ENCODE results near the gene CSF1R.

DNA sequence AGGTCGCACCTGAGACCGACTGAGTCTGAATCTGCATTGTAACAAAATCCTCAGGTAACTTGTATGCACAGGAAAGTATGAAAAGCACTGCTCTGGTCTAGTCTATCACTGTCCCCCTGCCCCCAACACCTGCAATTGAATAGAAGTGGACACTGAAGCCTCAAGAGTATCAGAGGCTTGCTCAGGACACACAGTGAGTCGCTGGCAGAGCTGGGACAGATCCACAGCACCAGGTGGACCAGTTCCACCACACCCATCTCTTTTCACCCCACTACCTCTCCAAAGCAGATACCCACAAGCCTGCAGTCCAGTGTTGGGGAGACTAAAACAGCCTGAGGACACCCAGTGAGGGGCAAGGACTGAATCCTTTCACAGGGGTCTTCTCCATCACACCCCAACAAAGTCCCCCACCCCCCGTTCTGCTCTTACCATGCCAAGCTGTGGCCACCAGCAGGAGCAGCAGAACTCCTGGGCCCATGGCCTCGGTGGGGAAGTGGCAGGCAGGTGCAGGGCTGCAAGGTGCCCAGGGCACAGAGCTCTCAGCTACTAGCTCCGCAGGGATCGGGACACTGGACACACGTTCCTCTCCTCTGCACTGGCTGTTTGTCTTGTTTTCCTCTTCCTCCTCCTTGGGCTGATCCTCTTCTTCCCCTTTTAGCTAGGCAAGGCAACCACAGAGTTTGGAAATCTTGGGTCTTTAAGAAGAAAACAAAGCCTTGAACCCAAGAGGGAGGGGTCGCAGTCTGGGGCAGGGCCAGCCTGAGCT, at the start of gene CSF1R:
- TF ChIP-seq, protein P1, sequence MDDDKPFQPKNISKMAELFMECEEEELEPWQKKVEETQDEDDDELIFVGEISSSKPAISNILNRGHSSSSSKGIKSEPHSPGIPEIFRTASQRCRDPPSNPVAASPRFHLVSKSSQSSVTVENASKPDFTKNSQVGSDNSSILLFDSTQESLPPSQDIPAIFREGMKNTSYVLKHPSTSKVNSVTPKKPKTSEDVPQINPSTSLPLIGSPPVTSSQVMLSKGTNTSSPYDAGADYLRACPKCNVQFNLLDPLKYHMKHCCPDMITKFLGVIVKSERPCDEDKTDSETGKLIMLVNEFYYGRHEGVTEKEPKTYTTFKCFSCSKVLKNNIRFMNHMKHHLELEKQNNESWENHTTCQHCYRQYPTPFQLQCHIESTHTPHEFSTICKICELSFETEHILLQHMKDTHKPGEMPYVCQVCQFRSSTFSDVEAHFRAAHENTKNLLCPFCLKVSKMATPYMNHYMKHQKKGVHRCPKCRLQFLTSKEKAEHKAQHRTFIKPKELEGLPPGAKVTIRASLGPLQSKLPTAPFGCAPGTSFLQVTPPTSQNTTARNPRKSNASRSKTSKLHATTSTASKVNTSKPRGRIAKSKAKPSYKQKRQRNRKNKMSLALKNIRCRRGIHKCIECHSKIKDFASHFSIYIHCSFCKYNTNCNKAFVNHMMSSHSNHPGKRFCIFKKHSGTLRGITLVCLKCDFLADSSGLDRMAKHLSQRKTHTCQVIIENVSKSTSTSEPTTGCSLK (tag by site-specific recombination; IDR thresholded peaks at IDR 0.05): no peak
- TF ChIP-seq, protein P2, sequence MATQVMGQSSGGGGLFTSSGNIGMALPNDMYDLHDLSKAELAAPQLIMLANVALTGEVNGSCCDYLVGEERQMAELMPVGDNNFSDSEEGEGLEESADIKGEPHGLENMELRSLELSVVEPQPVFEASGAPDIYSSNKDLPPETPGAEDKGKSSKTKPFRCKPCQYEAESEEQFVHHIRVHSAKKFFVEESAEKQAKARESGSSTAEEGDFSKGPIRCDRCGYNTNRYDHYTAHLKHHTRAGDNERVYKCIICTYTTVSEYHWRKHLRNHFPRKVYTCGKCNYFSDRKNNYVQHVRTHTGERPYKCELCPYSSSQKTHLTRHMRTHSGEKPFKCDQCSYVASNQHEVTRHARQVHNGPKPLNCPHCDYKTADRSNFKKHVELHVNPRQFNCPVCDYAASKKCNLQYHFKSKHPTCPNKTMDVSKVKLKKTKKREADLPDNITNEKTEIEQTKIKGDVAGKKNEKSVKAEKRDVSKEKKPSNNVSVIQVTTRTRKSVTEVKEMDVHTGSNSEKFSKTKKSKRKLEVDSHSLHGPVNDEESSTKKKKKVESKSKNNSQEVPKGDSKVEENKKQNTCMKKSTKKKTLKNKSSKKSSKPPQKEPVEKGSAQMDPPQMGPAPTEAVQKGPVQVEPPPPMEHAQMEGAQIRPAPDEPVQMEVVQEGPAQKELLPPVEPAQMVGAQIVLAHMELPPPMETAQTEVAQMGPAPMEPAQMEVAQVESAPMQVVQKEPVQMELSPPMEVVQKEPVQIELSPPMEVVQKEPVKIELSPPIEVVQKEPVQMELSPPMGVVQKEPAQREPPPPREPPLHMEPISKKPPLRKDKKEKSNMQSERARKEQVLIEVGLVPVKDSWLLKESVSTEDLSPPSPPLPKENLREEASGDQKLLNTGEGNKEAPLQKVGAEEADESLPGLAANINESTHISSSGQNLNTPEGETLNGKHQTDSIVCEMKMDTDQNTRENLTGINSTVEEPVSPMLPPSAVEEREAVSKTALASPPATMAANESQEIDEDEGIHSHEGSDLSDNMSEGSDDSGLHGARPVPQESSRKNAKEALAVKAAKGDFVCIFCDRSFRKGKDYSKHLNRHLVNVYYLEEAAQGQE (tag by site-specific recombination; IDR thresholded peaks at IDR 0.05): no peak
- TF ChIP-seq KLF9 (tag by site-specific recombination; IDR thresholded peaks at IDR 0.05; ENCODE audit: low read depth): no peak
- TF ChIP-seq, protein P3, sequence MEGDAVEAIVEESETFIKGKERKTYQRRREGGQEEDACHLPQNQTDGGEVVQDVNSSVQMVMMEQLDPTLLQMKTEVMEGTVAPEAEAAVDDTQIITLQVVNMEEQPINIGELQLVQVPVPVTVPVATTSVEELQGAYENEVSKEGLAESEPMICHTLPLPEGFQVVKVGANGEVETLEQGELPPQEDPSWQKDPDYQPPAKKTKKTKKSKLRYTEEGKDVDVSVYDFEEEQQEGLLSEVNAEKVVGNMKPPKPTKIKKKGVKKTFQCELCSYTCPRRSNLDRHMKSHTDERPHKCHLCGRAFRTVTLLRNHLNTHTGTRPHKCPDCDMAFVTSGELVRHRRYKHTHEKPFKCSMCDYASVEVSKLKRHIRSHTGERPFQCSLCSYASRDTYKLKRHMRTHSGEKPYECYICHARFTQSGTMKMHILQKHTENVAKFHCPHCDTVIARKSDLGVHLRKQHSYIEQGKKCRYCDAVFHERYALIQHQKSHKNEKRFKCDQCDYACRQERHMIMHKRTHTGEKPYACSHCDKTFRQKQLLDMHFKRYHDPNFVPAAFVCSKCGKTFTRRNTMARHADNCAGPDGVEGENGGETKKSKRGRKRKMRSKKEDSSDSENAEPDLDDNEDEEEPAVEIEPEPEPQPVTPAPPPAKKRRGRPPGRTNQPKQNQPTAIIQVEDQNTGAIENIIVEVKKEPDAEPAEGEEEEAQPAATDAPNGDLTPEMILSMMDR (tag by site-specific recombination; IDR thresholded peaks at IDR 0.05): no peak
- TF ChIP-seq HOXA7 (CRISPR knock-in tag; IDR thresholded peaks at IDR 0.05; ENCODE audit: borderline replicate concordance): no peak
- no peak for TF ChIP-seq MYNN (tag by site-specific recombination; IDR thresholded peaks at IDR 0.05; ENCODE audit: borderline replicate concordance)
- no peak for TF ChIP-seq ZNF747 (tag by site-specific recombination; IDR thresholded peaks at IDR 0.05)

Data from HEK293 (cell line).